VCaP (cell line): Measurements from ENCODE around the gene GPX4.

Experiments used
- H3K27ac ChIP-seq: fragments of 450-650 bp; 2 replicates; pipeline ENCODE4 v1.5.1; 2017
- CTCF ChIP-seq: fragments of 450-650 bp; conservative IDR thresholded peaks from 2 replicates; pipeline ENCODE4 v1.5.1; 2017; ENCODE audit warnings: mild to moderate bottlenecking, moderate library complexity

The GPX4 gene

DNA sequence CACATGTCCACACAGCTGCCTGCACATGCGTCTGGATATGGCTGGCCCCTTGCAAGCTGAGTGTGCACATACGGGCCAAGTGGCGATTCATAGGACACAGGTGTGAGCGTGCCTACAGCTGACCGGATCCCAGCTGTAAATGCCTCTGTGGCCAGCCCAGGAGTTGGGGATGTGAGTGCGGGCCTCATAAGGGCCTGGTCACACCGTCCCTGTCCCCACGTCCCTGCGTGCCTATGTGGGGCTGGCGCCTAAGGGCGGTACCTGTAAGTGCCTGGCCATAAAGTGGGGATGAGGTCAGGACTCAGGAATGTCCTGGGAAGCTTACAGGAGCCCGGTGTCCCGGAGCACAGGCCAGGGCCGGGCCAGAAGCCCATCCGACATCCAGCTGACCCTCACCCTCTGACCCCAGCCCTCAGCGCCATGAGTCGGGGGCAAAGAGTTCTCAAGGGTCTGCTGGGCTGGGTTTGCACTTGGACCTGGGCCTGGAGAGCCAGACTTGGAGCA is 38.1 kb upstream of the GPX4 start:
- TF ChIP-seq CTCF: no peak
- H3K27ac ChIP-seq: no peak overlapping the region

GRCh38 chr19:1066251-1066747 is 37.5 kb upstream of the GPX4 start:
- no peak for TF ChIP-seq CTCF

GRCh38 chr19:1066748-1067340 is 37.0 kb upstream of the GPX4 start, which contains the start of gene ARHGAP45:
Gene ARHGAP45 (plus strand): TSS chr19:1067167. CDS start chr19:1067406, 239 bp downstream.
- no peak for TF ChIP-seq CTCF
- no peak within 1 kb of the TSS; the same call in 1 of the 2 replicates for H3K27ac ChIP-seq

More at GRCh38 chr19:1066251-1066747, 37.5 kb upstream of the GPX4 start:
- no peak overlapping the region for H3K27ac ChIP-seq

DNA sequence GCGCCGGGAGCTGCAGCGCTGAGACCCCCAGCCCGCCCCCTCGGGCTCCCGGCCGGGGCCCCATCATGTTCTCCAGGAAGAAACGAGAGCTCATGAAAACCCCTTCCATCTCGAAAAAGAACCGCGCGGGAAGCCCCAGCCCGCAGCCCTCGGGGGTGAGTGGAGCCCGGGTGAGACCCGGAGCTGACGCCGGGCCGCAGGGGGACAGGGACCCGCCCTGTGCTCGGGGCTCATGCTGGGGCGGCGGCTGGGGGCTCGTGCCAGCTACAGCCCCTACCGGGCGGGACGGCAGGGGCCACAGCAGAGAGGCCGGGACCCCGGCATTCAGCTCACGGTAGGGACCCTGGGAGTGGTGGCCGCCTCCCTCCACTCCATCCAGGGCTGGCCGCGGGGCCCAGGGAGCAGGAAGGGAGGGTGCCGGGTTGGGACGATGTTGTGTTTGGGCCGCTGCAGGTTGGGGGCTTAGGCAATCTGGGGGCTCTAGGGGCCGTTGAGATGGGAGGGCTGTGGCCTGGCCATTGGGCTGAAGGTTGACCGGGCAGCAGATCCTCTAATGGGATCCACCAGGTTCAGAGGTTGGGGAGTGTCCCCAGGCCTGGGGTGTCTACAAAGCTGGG is 36.3 kb upstream of the GPX4 start:
- no peak overlapping the region; the same call in 1 of the 2 replicates for H3K27ac ChIP-seq
- TF ChIP-seq CTCF: no peak

DNA sequence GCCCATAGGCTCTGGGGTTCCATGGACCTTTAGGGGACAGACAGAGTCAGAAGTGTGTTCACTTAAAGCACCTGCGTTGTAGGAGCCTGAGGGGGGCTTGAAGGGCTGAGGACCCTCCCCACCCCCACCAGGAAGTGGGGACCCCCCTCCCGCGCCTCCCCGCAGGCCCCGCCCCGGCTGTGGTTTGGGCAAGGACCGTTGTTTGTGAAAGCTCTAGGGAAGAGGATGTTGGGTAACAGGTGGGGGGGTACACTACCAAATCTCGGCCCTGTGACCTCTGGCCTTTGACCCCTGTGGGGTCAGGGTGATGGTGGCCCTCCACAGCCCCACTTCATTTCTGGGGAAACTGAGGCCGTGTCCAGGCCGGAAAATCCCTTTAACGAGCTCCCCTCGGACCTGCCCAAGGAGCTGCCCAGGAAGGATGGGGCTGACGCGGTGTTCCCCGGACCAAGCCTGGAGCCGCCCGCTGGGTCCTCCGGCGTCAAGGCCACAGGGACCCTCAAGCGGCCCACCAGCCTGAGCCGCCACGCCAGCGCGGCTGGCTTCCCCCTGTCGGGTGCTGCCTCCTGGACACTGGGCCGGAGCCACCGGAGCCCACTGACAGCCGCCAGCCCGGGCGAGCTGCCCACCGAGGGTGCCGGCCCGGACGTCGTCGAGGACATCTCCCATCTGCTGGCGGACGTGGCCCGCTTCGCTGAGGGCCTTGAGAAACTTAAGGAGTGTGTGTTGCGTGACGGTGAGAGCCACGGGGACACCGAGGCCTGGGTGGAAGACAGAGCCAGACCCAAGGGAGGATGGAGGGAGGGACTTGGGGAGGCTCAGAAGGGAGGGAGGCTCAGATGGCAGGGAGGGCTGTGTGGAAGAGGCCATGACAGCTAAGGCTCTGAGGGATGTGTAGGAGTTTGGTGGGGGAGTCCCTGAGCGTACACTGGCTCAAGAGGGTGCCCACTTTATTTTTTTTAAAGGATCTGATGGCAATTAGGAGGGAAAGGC is 35.5 kb upstream of the GPX4 start:
- TF ChIP-seq CTCF: no peak
- no peak overlapping the region for H3K27ac ChIP-seq

DNA sequence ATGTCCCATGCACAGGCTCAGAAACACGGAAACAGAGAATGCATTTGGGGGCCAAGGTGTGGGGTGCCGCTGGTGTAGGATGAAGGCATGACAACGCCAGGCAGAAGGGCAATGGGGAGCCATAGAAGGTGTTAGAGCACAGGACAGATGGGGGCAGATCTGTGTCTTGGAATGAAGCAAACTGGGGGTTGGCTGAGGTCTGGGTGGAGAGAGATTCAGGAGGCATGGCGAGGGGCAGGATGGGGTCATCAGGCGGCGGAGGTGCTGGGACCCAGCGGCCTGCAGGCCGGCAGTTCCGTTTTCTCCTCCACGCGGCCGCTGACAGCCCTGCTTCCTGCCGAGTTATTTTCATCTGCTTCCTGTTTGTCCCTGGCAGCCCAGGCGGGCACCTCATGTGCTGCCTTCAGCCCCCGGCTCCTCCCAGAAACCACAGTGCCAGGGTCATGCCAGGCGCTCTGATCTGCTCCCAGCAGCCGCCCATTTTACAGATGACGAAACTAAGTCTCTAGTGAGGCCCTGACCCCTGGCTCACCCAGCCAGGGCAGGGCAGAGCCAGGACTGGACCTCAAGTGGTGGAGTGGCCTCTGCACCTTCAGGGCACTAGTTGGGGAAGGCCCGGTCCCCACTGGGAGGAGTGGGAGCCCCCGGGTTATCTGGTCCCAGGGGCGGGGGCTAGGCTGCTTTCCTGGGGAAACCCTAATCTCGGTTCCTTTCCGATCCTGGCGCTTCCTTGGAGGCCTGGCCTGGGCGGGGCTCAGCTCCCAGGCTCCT is 34.6 kb upstream of the GPX4 start:
- no peak overlapping the region for H3K27ac ChIP-seq
- no peak for TF ChIP-seq CTCF
